Lower leg skin (tissue), 3 donors: ENCODE measurements around the gene PACSIN2.

Experiments
- POLR2A ChIP-seq, 2 donors: fragments of 450-650 bp; IDR thresholded peaks; one replicate each; pipeline ENCODE4 v1.6.1; 2016 to 2017; ENCODE audit warnings: antibody characterized with exemption in 2 of 2, mild to moderate bottlenecking in 1 of 2, moderate library complexity in 1 of 2
- TF ChIP-seq, protein P1 (sequence below), 3 donors: fragments of 450-650 bp; IDR thresholded peaks; one replicate each; pipeline ENCODE4 v1.5.1; 2016; ENCODE audit warnings: antibody characterized with exemption in 3 of 3, mild to moderate bottlenecking in 3 of 3, moderate library complexity in 2 of 3

DNA sequence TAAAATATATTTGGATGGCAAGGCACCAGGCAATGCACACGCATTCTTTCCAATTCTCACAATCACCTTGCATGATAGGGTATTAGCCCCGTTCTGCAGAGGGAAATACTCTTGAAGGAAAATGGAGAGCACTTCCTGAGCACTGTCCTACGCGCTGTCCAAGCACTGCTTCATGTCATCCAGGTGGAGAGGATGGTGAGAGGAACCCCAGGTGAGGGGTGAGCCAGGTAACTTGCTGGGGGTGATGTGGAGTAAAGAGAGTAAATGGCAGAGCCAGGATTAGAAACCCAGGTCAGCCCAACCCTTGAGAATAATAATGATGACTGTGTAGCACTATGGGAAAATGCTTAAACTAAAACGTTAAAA, 711 bp upstream of the PACSIN2 start:
- no peak for TF ChIP-seq POLR2A (IDR thresholded peaks at IDR 0.05)
- TF ChIP-seq, protein P1, sequence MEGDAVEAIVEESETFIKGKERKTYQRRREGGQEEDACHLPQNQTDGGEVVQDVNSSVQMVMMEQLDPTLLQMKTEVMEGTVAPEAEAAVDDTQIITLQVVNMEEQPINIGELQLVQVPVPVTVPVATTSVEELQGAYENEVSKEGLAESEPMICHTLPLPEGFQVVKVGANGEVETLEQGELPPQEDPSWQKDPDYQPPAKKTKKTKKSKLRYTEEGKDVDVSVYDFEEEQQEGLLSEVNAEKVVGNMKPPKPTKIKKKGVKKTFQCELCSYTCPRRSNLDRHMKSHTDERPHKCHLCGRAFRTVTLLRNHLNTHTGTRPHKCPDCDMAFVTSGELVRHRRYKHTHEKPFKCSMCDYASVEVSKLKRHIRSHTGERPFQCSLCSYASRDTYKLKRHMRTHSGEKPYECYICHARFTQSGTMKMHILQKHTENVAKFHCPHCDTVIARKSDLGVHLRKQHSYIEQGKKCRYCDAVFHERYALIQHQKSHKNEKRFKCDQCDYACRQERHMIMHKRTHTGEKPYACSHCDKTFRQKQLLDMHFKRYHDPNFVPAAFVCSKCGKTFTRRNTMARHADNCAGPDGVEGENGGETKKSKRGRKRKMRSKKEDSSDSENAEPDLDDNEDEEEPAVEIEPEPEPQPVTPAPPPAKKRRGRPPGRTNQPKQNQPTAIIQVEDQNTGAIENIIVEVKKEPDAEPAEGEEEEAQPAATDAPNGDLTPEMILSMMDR (IDR thresholded peaks at IDR 0.05): no peak
